NCI-H2196 treated with DMSO at 0.1 percent for 48 hours (cell line): Measurements from ENCODE around the gene SLC35F5.
A peak's percentile ranks its signal among the peaks of the same experiment; 100 is the strongest.
"Not testable (repeated sequence)": the region's sequence is repeated elsewhere in the genome, so short reads cannot be mapped to it uniquely, and the experiment has no call there.

Source experiments
- DNase-seq: peaks from one replicate; lab custom pipeline; 2025; ENCODE audit not compliant: unreplicated experiment; lab: John Stamatoyannopoulos, UW

The SLC35F5 gene

GRCh38 chr2:113756355-113757137 lies at the start of gene SLC35F5:
Gene SLC35F5 (minus strand): TSS chr2:113756642. CDS start chr2:113756409, 233 bp downstream.
- DNase-seq = peak; percentile 87

DNA sequence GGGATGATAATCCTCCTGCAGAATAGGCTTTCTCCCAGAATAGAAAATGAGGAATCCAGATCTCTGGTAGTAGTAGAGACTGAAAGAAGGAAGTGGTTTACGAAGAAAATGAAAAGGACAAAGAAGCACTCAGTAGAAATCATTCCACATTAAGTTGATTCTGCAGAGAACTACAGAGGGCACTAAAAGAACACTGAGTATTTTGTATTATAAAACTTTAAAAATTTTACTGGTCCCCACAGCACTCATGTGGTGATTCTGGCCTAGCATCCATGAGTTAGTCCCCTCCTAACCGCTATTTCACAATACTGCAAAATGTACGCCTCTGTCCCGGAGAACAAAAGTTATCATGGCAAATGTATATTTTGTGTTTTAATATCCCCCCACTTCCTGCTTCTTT lies 42.9 kb upstream of the SLC35F5 start:
- no peak for DNase-seq

DNA sequence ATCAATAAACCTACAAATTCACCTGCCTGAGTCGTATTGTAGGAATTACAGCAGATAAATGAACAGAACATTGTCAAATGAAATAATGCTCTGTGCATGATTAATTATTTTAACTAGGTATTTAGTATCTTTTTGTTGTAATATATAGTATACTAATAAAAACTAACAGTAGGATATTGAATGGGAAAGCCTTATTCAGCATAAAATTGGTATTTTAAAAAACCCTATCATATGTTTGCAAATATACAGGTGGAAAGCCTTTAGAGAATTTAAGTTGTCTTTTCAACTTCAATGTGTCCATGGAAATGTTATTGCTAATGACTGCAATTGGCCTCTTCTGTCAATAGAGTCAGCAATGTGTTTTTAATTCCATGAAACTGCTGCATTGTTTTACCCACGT lies 40.8 kb upstream of the SLC35F5 start:
- no peak for DNase-seq

- no peak for DNase-seq
Measured at GRCh38 chr2:113796592-113797175, 40.2 kb upstream of the SLC35F5 start.

DNA sequence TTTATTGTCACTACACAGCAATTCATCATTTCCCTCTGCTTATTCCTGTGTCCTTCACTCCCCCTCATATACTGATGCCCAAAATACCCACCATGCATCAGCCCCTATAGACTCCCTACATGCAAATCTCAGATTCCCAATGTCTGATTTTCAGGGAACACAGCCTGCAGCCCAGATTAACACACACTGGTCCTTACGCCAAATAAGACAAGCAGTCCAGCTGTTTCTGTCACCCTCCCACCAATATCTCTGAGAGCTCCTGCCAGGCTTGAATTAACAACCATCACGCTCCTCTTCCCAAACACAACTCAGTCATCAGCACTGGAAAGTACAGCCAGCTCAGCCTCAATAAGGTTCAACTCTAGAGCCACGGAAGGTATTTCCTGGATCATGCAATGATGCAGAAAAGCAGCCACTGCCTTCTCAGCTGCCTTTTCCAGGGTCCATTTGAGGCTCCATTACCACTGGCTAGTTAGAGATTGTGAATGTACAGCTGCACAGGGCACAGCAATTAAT lies 39.0 kb upstream of the SLC35F5 start:
- no peak for DNase-seq

DNA sequence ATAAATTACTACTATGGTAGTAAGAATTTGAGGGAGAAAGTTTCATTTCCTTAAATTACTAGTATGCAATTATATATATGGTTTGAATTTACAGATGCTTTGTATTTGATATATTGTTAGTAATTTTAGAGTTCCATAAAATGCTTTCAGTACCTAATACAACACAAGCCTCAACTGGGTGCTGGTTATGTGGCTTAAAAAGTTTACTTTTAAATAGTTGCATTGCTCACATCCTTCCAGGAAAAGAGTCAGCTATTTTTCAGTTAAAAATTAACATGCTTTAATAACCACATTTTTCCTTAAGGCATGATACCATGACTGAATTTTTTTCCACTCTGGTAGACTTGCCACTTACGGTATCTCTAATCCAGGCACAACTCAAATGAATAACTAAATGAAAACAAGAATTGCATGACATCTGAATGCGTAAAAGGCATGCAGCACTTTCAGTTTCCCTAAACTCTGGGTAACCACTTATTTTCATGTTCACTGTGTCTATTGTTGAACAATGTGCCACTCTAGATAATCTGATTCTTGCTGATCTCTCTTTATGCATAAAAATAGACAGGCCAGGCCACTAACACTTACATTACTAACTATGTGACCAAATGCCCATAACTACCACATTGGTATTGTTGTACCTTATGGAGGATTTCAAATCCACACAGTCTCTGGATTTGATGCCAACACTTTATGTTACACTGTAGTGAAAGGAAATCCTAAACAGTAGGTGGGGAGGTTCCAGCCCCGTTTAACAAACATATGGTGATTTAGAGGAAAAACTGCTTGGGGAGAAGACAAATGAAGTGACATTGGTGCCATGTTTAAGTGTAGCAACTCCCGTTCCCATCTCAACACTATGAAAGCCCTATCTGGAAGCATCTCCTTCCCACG lies 35.5 kb upstream of the SLC35F5 start:
- DNase-seq = no peak

- DNase-seq = no peak
Measured at GRCh38 chr2:113784823-113785744, 28.6 kb upstream of the SLC35F5 start.

DNA sequence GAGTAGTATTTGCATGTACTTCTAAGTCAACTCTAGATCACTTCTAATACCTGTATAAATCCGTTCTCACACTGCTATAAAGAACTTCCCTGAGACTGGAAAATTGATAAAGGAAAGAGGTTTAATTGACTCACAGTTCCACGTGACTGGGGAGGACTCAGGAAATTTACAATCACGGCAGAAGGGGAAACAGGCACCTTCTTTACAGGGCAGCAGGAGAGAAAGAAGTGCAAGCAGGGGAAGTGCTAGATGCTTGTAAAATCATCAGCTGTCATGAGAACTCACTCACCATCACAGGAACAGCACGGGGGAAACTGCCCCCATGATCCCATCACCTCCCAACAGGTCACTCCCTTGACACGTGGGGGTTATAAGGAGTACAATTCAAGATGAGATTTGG lies 24.0 kb upstream of the SLC35F5 start:
- DNase-seq = no peak

GRCh38 chr2:113777371-113777770 lies 20.9 kb upstream of the SLC35F5 start:
- DNase-seq = no peak

- DNase-seq = no peak
Measured at GRCh38 chr2:113776949-113777348, 20.5 kb upstream of the SLC35F5 start.

DNA sequence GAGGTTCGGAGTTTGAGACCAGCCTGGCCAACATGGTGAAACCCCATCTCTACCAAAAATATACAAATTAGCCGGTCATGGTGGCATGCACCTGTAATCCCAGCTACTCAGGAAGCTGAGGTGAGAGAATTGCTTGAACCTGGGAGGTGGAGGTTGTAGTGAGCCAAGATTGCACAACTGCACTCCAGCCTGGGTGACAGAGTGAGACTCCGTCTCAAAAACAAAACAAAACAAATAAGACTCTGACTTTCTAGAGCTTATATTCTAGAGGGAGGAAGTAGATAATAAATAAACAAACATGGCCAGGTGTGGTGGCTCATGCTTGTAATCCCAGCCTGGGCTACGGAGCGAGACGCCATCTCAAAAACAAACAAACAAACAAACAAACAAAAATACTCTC lies 18.2 kb upstream of the SLC35F5 start:
- DNase-seq = not testable (repeated sequence)

DNA sequence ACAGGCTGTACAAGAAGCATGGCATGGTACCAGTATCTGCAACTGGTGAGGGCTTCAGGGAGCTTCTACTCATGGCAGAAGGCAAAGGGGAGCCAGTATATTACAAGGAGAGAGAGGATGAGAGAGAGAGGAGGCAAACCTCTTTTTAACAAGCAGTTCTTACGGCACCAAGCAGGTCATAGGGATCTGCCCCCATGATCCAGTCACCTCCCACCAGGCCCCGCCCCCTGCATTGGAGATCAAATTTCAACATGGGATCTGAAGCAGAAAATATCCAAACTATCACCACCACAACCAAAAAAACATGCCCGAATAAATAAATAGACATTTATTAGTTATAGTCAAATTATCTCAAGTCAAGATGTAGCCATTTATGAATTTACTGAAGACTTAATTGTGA lies 14.5 kb upstream of the SLC35F5 start:
- no peak for DNase-seq

- DNase-seq = no peak
Measured at GRCh38 chr2:113769555-113769954, 13.1 kb upstream of the SLC35F5 start.

- no peak for DNase-seq
Measured at GRCh38 chr2:113768770-113769169, 12.3 kb upstream of the SLC35F5 start.

DNA sequence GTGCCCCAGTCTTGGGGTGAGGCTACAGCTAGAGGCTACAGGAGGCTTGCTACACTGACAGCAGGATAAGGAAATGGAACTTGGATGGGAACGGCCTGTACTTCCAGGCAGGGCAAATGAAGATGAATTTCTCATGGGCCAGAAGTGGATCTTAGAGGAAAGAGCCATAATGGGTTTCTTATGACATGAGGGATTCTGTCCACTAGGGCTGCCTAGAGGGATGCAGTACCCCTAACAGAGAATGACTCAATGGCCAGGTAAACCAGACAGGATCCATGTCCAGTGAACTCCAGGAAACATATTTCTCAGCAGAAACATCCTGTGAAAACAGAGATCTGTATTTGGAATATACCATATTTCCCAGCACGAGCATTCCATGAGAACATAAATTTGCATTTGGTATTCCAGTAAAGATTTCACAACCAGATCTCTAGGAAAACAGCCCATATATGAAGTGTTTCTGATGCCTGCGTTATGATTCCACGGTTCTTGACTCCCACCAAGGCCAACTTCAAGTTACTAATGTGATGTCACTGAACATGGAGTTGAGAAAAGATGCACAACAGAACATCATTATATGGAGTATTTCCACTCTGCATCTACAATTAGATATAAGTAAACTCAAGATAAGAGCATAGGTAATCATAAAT lies 11.5 kb upstream of the SLC35F5 start:
- DNase-seq = no peak

- no peak for DNase-seq
Measured at GRCh38 chr2:113765276-113765675, 8.8 kb upstream of the SLC35F5 start.

GRCh38 chr2:113762377-113763118 lies 6.1 kb upstream of the SLC35F5 start:
- DNase-seq = no peak

GRCh38 chr2:113760400-113760799 lies 4.0 kb upstream of the SLC35F5 start:
- no peak for DNase-seq

GRCh38 chr2:113757138-113757657 lies 756 bp upstream of the SLC35F5 start:
- no peak for DNase-seq
